Measurements from ENCODE around the gene WBP2. TPM values are rescaled to one million over a fixed set of nuclear protein-coding genes. Genes with fewer than 3 reads are reported as not detected.
"Not testable (repeated sequence)": the region's sequence is repeated elsewhere in the genome, so short reads cannot be mapped to it uniquely, and the experiment has no call there.

WBP2 gene
- total RNA-seq, 1 donor from 2014 or later = 61.9 TPM

DNA sequence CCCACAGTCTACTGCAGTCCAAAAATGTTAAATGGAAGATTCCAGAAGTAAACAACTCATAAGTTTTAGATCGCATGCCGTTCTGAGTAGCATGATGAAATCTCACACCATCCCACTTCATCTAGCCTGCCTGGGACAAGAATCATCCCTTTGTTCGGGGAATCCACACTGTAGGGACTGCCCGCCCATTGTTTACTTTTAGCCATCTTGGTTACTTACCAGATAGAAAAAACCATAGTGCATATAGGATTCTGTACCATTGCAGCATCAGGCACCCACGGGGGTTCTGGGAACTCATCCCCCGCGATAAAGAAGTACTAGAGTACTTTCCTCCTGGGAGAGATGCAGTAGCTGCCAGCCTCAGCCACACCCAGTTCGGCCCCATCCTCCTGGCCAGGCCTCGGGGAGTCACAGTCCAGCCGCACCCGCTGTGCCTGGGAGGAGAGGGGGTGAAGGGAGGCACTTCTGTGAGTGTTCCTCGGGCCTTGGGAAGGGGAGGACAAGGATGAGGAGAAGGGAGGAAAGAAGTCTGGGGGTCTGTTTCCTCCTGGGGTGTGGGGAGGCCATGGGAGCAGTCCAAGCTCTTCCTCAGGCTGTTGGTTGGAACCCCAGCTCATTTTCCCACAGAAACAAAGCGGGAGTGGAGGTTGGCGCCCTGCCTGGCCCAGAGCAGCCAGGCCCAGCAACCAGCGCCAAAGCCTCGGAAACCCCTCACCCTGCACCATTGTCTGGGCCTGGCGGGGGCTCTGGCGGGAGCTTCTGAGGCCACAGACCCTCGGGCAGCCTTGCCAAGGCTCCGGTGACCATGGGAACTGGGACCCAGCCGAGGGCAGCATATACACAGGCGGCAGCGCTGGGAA, 14.4 kb upstream of the WBP2 start:
- intact Hi-C loops (cut with micrococcal nuclease) = no loop called here

- intact Hi-C loops (cut with micrococcal nuclease) = not testable (repeated sequence)
These were observed 13.7 kb upstream of the WBP2 start for GRCh38 chr17:75868730-75869281.

- intact Hi-C loops (cut with micrococcal nuclease) = not testable (repeated sequence)
These were observed 10.5 kb upstream of the WBP2 start for GRCh38 chr17:75865404-75866188.

GRCh38 chr17:75864887-75865286, 9.8 kb upstream of the WBP2 start:
- intact Hi-C loops (cut with micrococcal nuclease) = not testable (repeated sequence)

- intact Hi-C loops (cut with micrococcal nuclease) = no loop called here
These were observed 9.3 kb upstream of the WBP2 start for GRCh38 chr17:75864448-75864871.

DNA sequence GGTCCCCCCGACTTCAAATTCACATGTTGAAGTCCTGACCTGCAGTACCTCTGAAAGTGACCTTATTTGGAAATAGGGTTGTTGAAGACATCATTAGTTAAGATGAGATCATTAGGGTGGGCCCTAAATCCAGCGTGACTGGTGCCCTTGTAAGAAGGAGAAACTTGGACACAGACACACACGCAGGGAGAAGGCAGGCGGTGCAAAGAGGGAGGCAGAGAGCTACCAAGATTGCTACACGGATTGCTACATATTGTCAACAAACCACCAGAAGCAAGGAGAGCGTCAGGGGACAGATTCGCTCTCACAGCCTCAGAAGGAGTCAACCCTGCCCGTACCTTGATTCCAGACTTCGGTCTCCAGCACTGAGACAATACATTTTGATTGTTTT, 6.8 kb upstream of the WBP2 start:
- intact Hi-C loops (cut with micrococcal nuclease) = no loop called here

DNA sequence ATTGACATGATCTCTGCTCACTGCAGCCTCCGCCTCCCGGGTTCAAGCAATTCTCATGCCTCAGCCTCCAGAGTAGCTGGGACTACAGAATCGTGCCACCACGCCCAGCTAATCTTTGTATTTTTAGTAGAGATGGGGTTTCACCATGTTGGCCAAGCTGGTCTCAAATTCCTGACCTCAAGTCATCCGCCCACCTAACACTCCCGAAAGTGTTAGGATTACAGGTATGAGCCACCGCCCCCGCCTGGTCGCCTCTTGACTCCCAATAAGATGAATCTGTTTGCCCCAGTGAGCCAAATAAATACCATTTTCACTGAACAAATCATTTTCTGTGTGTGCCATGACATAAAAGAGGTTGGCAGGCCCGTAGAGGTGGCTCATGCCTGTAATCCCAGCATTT, 4.2 kb upstream of the WBP2 start:
- intact Hi-C loops (cut with micrococcal nuclease) = loop anchor here (5.0 kb wide), 1 partner anchor 192 kb away; the partner anchor contains the start of genes RECQL5 and SAP30BP

GRCh38 chr17:75856062-75856756, 1.1 kb upstream of the WBP2 start:
- intact Hi-C loops (cut with micrococcal nuclease) = loop anchor here (5.0 kb wide), 1 partner anchor 189 kb away; the partner anchor contains the start of genes RECQL5 and SAP30BP

- intact Hi-C loops (cut with micrococcal nuclease) = loop anchor here (1.0 to 5.0 kb wide), 7 partner anchors 11 to 188 kb away; partner anchors contain the start of genes MRPL38, RECQL5, SAP30BP and TRIM65
These were observed 240 bp downstream of the WBP2 start for GRCh38 chr17:75854881-75855309.

GRCh38 chr17:75854101-75854748, 910 bp downstream of the WBP2 start:
- intact Hi-C loops (cut with micrococcal nuclease) = loop anchor here (2.0 kb wide), 3 partner anchors 23 to 51 kb away; partner anchors contain the start of genes MRPL38 and TRIM65

GRCh38 chr17:75853433-75853832, 1.7 kb downstream of the WBP2 start:
- intact Hi-C loops (cut with micrococcal nuclease) = no loop called here

DNA sequence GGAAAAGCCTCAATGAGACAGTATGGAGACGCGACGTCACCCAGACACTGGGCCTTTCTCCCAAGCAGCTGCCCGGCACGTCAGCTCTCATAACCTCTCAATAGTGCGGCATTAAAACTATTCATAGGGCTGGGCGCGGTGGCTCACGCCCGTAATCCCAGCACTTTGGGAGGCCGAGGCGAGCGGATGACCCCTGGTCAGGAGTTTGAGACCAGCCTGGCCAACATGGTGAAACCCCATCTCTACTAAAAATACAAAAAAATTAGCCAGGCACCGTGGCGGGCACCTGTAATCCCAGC, 3.5 kb downstream of the WBP2 start:
- intact Hi-C loops (cut with micrococcal nuclease) = not testable (repeated sequence)

GRCh38 chr17:75850928-75851692, 4.0 kb downstream of the WBP2 start:
- intact Hi-C loops (cut with micrococcal nuclease) = no loop called here

DNA sequence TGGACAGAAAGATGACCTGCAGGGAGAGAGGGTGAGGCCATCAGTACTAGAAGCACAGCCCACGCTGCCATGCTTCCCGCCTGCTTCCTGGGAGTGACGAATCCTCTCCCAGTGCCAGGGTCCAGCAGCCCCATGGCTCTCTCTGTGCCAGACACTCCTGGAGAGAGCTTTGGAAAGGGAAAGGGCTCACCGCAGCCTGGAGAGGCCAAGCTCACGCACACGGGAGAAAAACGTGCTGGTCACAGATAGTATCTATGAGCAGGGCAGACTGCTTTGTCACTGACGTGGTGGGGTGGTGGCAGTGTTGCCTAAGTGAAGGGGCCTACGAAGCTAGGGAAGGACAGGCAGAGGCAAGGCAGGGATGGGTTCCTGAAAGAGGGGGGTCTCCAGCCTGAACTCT, 5.4 kb downstream of the WBP2 start:
- intact Hi-C loops (cut with micrococcal nuclease) = no loop called here

- intact Hi-C loops (cut with micrococcal nuclease) = no loop called here
These were observed 5.9 kb downstream of the WBP2 start for GRCh38 chr17:75849279-75849646.

- intact Hi-C loops (cut with micrococcal nuclease) = no loop called here
These were observed 6.4 kb downstream of the WBP2 start for GRCh38 chr17:75848523-75849278.

DNA sequence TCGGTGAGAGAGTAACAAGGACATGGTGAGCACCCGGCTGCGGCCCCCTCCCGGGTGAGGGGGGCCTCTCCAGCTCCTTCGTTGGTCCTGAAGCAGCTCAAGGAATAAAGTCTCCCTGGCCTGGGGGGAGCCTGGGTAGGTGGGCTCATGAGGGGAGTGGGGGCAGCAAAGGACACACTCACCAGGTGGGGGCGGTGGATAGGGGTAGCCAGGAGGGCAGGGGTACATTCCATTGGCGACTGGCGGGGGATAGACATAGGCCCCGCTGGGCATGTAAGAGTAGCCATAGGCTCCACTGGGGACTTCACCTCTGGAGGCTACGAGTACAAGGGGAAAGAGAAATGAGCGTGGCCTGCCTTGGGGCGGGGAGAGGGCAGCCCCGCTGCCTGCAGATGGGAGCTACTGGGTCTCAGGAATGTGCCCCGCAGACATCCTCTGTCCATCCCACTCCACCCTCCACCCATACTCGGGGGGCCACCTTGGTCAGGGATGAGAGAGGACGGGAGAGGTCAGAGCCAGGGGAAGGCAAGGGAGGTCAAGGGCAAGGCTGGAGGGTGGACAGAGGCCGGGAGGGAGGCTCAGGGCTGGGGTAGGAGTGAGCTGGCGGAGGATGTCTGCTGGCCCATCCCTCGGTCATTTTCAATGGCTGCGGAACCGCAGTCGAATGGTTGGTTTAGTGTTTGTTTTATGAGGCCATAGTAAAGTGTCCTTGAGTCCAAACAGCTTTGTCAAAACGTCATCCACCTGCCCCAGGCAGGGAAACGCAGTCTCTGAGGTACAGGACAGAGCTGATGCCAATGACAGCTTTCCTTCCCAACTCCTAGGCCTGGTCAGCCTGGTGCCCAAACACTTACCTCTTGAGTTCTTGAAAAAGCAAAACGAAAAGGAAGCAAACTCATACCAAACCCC, 7.3 kb downstream of the WBP2 start:
- intact Hi-C loops (cut with micrococcal nuclease) = no loop called here
